Mesenchymal stem cell (in vitro differentiated cells and primary cell): ENCODE measurements around the gene ASPDH.

ENCODE experiments used
- DNase-seq: peaks from one replicate; pipeline ENCODE4 v3.0.0-alpha.2; 2013
- H2AFZ ChIP-seq: one replicate; pipeline ENCODE4 v1.6.1; 2013; ENCODE audit warnings: low read depth, mild to moderate bottlenecking, control low read depth, inconsistent platforms, low read length, moderate library complexity
- H2AK5ac ChIP-seq: 2 replicates; pipeline ENCODE4 v1.6.1; 2013; ENCODE audit warnings: low read length, moderate library complexity, mild to moderate bottlenecking, inconsistent platforms; ENCODE audit not compliant: severe bottlenecking
- H2BK120ac ChIP-seq: one replicate; pipeline ENCODE4 v1.6.1; 2013; ENCODE audit warnings: low read depth, mild to moderate bottlenecking, inconsistent platforms, low read length, moderate library complexity
- H2BK12ac ChIP-seq, 2 experiments: one replicate each; pipeline ENCODE4 v1.6.1; 2013; ENCODE audit warnings: inconsistent platforms in 2 of 2, low read length in 2 of 2, mild to moderate bottlenecking in 2 of 2, moderate library complexity in 2 of 2, control low read depth in 1 of 2
- H2BK15ac ChIP-seq: one replicate; pipeline ENCODE4 v1.6.1; 2013; ENCODE audit warnings: mild to moderate bottlenecking, low read depth, inconsistent platforms; ENCODE audit not compliant: poor library complexity, severe bottlenecking
- H2BK5ac ChIP-seq: 2 replicates; pipeline ENCODE4 v1.6.1; 2013; ENCODE audit warnings: low read depth, mild to moderate bottlenecking, low read length, control low read depth, inconsistent platforms; ENCODE audit not compliant: poor library complexity, severe bottlenecking
- H3K14ac ChIP-seq, 2 experiments: one replicate each; pipeline ENCODE4 v1.6.1; 2013; ENCODE audit warnings: inconsistent platforms in 2 of 2, low read length in 2 of 2, control low read depth in 1 of 2, mild to moderate bottlenecking in 1 of 2, moderate library complexity in 1 of 2
- H3K18ac ChIP-seq, 2 experiments: one replicate each; pipeline ENCODE4 v1.6.1; 2013; ENCODE audit warnings: inconsistent platforms in 2 of 2, low read length in 2 of 2, control low read depth in 1 of 2, low read depth in 1 of 2, mild to moderate bottlenecking in 1 of 2
- H3K23ac ChIP-seq, 2 experiments: one replicate each; pipeline ENCODE4 v1.6.1; 2013; ENCODE audit warnings: inconsistent platforms in 2 of 2, low read length in 2 of 2, mild to moderate bottlenecking in 2 of 2, moderate library complexity in 2 of 2, control low read depth in 1 of 2
- H3K27ac ChIP-seq: 2 replicates; pipeline ENCODE4 v1.5.1; 2013; ENCODE audit warnings: mild to moderate bottlenecking, moderate library complexity, low read length, control low read depth, inconsistent platforms; ENCODE audit not compliant: poor library complexity, severe bottlenecking
- H3K27me3 ChIP-seq, 2 experiments: 2 replicates each; pipeline versions ENCODE4 v1.6.1 to v1.7.0; 2013; ENCODE audit warnings: low read length in 2 of 2, mild to moderate bottlenecking in 2 of 2, moderate library complexity in 2 of 2, control low read depth in 1 of 2, inconsistent platforms in 1 of 2; ENCODE audit not compliant: control insufficient read depth in 1 of 2, insufficient read depth in 1 of 2
- H3K36me3 ChIP-seq, 2 experiments: 2 replicates each; pipeline versions ENCODE4 v1.6.1 to v1.7.0; 2013; ENCODE audit warnings: low read length in 2 of 2, control low read depth in 1 of 2, inconsistent platforms in 1 of 2, low read depth in 1 of 2, mild to moderate bottlenecking in 1 of 2; ENCODE audit not compliant: insufficient read depth in 2 of 2, control insufficient read depth in 1 of 2
- H3K4ac ChIP-seq, 2 experiments: one replicate each; pipeline ENCODE4 v1.6.1; 2013; ENCODE audit warnings: inconsistent platforms in 2 of 2, low read length in 2 of 2, mild to moderate bottlenecking in 2 of 2, moderate library complexity in 2 of 2, control low read depth in 1 of 2, low read depth in 1 of 2
- H3K4me1 ChIP-seq: 2 replicates; pipeline ENCODE4 v1.6.1; 2013; ENCODE audit warnings: low read depth, low read length, control low read depth; ENCODE audit not compliant: control insufficient read depth, insufficient read depth
- H3K4me2 ChIP-seq: 2 replicates; pipeline ENCODE4 v1.6.1; 2013; ENCODE audit warnings: low read length, mild to moderate bottlenecking, inconsistent platforms; ENCODE audit not compliant: poor library complexity, severe bottlenecking
- H3K4me3 ChIP-seq, 2 experiments: 2 replicates each; pipeline versions ENCODE4 v1.5.1 to v1.7.0; 2013; ENCODE audit warnings: low read length in 2 of 2, mild to moderate bottlenecking in 2 of 2, control low read depth in 1 of 2, low read depth in 1 of 2; ENCODE audit not compliant: insufficient read depth in 1 of 2
- H3K79me1 ChIP-seq: replicated peaks from 2 replicates; pipeline ENCODE4 v1.6.1; 2013; ENCODE audit warnings: mild to moderate bottlenecking, control low read depth, low read length, inconsistent platforms; ENCODE audit not compliant: poor library complexity, severe bottlenecking
- H3K9ac ChIP-seq: 2 replicates; pipeline ENCODE4 v1.7.0; 2013; ENCODE audit warnings: mild to moderate bottlenecking, low read length, moderate library complexity
- H3K9me3 ChIP-seq: 2 replicates; pipeline ENCODE4 v1.7.0; 2013; ENCODE audit warnings: mild to moderate bottlenecking, low read length; ENCODE audit not compliant: control insufficient read depth
- H4K8ac ChIP-seq: one replicate; pipeline ENCODE4 v1.6.1; 2013; ENCODE audit warnings: inconsistent platforms, mild to moderate bottlenecking, low read length, moderate library complexity
- H4K91ac ChIP-seq: one replicate; pipeline ENCODE4 v1.6.1; 2013; ENCODE audit warnings: mild to moderate bottlenecking, low read length, inconsistent platforms
- WGBS: methylation state at CpG from one replicate; pipeline ENCODE4 v1.1.7; 2013; ENCODE audit warnings: mixed read lengths; 5-methylcytosine and 5-hydroxymethylcytosine counted together

The ASPDH gene

DNA sequence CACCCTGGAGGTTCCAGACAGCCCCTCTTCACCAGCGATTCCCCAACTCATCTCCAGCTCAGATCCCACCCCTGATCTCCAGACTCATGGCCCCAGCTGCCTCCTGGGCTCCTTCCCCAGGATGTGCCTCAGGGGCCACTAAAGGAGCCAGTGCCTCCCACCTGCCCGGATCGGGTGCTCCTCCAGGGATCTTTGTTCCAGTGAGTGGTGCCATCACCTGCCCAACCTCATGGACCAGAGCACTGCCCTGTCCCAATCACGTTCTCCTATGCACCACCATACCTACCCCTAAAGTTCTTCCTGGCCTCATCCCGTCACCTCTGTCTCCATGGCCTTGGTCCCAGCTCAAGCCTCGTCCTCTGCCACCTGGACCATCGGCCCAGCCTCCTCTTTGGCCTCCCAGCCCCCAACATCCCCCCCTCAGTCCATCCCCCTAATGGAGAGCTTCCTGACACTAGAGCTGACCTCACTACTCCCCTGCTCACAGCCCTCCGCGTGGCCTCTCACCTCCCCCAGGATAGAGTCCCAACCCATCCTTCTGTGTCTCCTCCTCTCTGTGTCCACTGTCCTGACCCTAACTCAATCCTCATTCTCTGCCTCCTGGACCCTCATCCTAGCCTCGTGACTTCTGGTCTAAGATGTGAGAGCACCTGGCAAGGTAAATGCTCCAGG lies 28.3 kb downstream of the ASPDH start:
- H3K4ac ChIP-seq, result no peak overlapping the region
- peaks cover 13 to 54% of the 10 kb centered on the region in 2 experiments for H3K36me3 ChIP-seq
- 92% methylated on average over 10 of the region's 10 CpGs for WGBS
- no peak for DNase-seq
- no peak overlapping the region for H3K23ac ChIP-seq
- no peak overlapping the region for H2BK12ac ChIP-seq
- no peak overlapping the region for H3K27ac ChIP-seq
- no peak overlapping the region for H3K14ac ChIP-seq
- H3K79me1 ChIP-seq, result peaks cover 22% of the 10 kb centered on the region
- H3K18ac ChIP-seq, result no peak overlapping the region
- H4K91ac ChIP-seq, result no peak overlapping the region
- no peak overlapping the region for H3K4me2 ChIP-seq
- no peak overlapping the region for H2BK5ac ChIP-seq
- H3K4me1 ChIP-seq, result peaks cover 4% of the 10 kb centered on the region
- no peak overlapping the region for H2AFZ ChIP-seq
- peaks cover 5 to 26% of the 10 kb centered on the region in 2 experiments for H3K27me3 ChIP-seq
- peaks cover 5% of the 10 kb centered on the region for H3K9me3 ChIP-seq
- H2BK15ac ChIP-seq, result no peak overlapping the region
- no peak overlapping the region for H3K4me3 ChIP-seq
- H2AK5ac ChIP-seq, result no peak overlapping the region
- no peak overlapping the region for H3K9ac ChIP-seq
- no peak overlapping the region for H2BK120ac ChIP-seq
- no peak overlapping the region for H4K8ac ChIP-seq

DNA sequence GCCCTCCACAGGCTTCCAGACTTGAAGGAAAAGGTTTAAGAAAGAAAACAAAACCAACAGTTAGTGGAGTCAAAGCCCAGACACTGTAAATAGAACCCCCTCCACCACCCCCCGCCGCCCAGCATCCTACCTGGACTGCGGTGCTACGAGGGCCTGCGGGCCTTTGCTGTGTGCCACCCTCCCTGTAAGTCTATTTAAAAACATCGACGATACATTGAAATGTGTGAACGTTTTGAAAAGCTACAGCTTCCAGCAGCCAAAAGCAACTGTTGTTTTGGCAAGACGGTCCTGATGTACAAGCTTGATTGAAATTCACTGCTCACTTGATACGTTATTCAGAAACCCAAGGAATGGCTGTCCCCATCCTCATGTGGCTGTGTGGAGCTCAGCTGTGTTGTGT lies 30.8 kb downstream of the ASPDH start:
- Histone ChIP-seq H3K4me1 (peaks cover 5% of the 10 kb centered on the region), H3K9ac (no peak overlapping the region), H3K79me1 (peaks cover 44% of the 10 kb centered on the region), H2BK15ac (no peak overlapping the region), H4K91ac (no peak overlapping the region), H2BK5ac (no peak overlapping the region), H3K27me3 (peaks cover 5 to 9% of the 10 kb centered on the region in 2 experiments), H3K9me3 (peaks cover 5% of the 10 kb centered on the region), H3K4ac (no peak overlapping the region), H3K4me3 (no peak overlapping the region), H2BK12ac (no peak overlapping the region), H3K23ac (no peak overlapping the region), H2BK120ac (no peak overlapping the region), H2AK5ac (no peak overlapping the region), H2AFZ (no peak overlapping the region), H3K27ac (no peak overlapping the region), H3K14ac (no peak overlapping the region), H4K8ac (no peak overlapping the region), H3K4me2 (no peak overlapping the region), H3K36me3 (peaks cover 18 to 73% of the 10 kb centered on the region in 2 experiments), H3K18ac (no peak overlapping the region)
- WGBS, result 93% methylated on average over 10 of the region's 10 CpGs
- no peak for DNase-seq

DNA sequence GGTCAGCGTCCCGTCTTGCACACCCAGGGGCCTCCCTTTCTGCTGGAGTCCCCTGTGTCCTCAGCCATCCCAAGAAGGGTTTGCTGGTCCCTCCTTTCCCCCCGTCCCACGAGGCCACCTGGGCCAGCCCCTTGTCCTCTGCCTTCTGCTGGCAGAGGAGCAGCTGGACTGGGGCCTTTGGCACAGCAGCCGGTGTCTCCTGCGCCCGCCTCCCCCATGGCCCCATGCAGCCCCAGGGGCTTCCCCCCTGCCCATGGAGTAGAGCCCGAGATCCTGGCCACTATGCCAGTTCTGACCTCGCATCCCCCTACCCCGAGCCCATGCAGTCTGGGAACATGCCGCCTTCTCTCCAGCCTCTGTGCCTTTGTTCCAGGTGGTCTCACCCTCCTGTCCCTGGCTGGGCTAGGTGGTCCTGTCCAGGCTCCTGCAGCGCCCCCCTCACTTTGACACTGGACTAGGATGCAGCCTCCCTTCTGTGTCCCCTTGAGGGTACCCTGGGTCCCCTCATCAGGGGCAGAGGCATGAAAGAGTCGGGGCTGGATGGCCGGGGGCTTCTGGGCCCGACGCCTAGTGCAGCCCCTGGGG lies 31.4 kb downstream of the ASPDH start:
- H3K36me3 ChIP-seq, result peaks cover 18 to 73% of the 10 kb centered on the region in 2 experiments
- H3K9ac ChIP-seq, result no peak overlapping the region
- H3K23ac ChIP-seq, result no peak overlapping the region
- peaks cover 5% of the 10 kb centered on the region for H3K9me3 ChIP-seq
- H3K79me1 ChIP-seq, result peaks cover 48% of the 10 kb centered on the region
- 95% methylated on average over 15 of the region's 16 CpGs for WGBS
- H2AFZ ChIP-seq, result no peak overlapping the region
- H3K4me2 ChIP-seq, result no peak overlapping the region
- H4K8ac ChIP-seq, result no peak overlapping the region
- H3K18ac ChIP-seq, result no peak overlapping the region
- H2BK15ac ChIP-seq, result no peak overlapping the region
- no peak overlapping the region for H3K27ac ChIP-seq
- peaks cover 8% of the 10 kb centered on the region for H3K4me1 ChIP-seq
- H2BK12ac ChIP-seq, result no peak overlapping the region
- no peak overlapping the region for H2BK5ac ChIP-seq
- H3K4ac ChIP-seq, result no peak overlapping the region
- H3K14ac ChIP-seq, result no peak overlapping the region
- H4K91ac ChIP-seq, result no peak overlapping the region
- H3K27me3 ChIP-seq, result peaks cover 4 to 5% of the 10 kb centered on the region in 2 experiments
- H3K4me3 ChIP-seq, result no peak overlapping the region
- H2AK5ac ChIP-seq, result no peak overlapping the region
- DNase-seq, result no peak
- no peak overlapping the region for H2BK120ac ChIP-seq

DNA sequence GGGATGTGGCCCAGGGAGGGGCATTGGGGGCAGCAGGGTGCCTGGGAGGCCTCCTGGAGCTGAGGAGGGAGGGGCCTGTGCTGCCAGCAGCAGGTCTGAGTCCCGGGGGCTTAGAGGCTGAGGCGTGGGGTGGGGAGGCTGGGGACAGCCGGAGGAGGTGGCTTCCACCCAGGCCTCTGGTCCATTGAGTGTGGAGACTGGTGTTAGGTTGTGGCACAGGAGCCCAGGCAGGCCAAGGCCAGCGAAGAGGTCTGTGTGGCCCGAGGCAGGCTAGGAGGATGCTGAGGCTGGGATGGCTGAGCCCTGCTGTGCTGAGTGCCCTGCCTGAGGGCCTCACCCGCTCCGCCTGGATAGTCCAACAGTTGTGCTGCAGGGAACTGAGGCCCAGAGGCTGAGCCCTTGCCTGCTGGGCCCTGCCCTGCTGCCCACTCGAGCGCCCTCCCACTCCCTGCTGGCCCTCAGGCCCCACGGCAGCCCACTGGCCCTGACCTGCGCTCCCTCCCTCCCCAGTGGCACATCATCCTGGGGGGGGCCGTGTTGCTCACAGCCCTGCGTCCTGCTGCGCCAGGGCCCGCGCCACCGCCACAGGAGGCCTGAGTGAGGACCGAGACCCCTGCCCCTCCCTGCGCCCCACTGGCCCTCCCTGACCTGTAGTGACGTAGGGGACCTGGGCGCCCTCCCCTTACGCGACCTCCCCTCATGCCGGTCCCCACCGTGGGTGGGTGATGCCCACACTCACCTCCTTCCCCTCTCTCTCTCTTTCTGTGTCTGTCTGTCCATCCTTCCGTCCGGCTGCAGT lies 32.2 kb downstream of the ASPDH start:
- Histone ChIP-seq H2BK5ac (no peak overlapping the region), H4K8ac (no peak overlapping the region), H3K79me1 (peaks cover 49% of the 10 kb centered on the region), H2BK15ac (no peak overlapping the region), H3K4me3 (no peak overlapping the region), H3K9me3 (no peaks in the 10 kb centered on the region), H2BK120ac (no peak overlapping the region), H3K27ac (no peak overlapping the region), H4K91ac (no peak overlapping the region), H3K4me2 (no peak overlapping the region), H3K27me3 (no peaks in the 10 kb centered on the region), H3K9ac (no peak overlapping the region), H3K4me1 (peaks cover 8% of the 10 kb centered on the region), H3K4ac (no peak overlapping the region), H3K36me3 (peaks cover 18 to 73% of the 10 kb centered on the region in 2 experiments), H2AFZ (no peak overlapping the region), H3K18ac (no peak overlapping the region), H3K14ac (no peak overlapping the region), H2AK5ac (no peak overlapping the region), H2BK12ac (no peak overlapping the region), H3K23ac (no peak overlapping the region)
- DNase-seq, result no peak
- 96% methylated on average over 23 of the region's 27 CpGs for WGBS
